Eye (tissue), 1 donor: ENCODE data around the gene SHMT2.

Source experiments
- DNase-seq: peaks from one replicate; pipeline ENCODE4 v3.0.0-alpha.2; 2015

SHMT2 gene

DNA sequence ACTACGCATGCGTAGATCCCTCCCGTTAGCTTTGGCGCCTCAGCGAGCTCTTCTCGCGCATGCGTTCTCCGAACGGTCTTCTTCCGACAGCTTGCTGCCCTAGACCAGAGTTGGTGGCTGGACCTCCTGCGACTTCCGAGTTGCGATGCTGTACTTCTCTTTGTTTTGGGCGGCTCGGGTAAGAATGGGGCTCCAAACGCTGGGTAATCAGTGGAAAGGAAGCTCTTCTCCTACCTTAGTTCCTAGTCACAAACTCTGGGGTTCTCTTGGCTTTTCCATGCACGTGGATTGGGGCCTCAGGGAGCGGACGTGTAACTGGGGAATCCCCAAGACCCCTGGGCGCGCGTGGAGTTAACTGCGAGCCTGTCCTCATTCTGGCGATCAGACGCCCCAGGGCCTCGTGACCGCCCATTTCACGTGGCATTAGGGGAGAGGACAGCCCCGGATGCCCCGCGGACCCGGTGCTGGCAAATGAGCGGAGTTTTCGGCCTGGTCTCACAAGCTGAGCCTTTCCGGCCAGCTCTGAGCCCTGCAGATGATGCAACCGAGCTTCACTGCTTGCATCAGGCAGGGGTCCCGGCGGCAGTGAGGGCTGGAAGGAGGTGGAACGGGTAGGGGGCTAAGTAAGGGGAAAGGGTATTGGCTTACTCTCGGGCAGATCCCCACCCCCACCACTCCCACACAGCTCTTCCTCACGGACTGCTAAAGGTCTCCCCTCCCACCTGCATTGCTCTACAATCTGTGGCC lies at the start of gene SHMT2:
Gene SHMT2 (plus strand): TSS at position 78 of the 747 bp plus-strand sequence. CDS start 68 bp downstream, at position 146.
- DNase-seq: peak; percentile 98

DNA sequence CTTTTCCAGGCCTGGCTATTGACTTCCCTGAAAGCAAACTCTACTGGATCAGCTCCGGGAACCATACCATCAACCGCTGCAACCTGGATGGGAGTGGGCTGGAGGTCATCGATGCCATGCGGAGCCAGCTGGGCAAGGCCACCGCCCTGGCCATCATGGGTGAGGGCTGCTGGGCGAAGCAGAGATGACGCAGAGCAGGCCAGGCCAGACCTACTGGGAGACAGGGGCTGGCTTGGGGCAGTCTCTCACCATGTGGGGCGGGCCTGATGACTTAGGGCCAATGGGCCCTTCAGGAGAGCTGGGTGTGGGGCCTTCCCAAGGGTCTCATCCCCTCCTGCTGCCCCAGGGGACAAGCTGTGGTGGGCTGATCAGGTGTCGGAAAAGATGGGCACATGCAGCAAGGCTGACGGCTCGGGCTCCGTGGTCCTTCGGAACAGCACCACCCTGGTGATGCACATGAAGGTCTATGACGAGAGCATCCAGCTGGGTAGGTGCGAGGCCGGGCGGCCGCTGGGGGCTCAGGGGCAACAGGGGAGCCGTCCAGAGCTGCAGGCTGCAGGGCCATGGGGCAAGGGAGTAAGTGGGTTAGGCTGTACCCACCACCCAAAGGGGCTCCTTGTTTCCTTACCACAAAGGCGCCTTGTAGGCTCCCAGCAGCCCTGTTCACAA lies 49.1 kb upstream of the SHMT2 start:
- no peak for DNase-seq

DNA sequence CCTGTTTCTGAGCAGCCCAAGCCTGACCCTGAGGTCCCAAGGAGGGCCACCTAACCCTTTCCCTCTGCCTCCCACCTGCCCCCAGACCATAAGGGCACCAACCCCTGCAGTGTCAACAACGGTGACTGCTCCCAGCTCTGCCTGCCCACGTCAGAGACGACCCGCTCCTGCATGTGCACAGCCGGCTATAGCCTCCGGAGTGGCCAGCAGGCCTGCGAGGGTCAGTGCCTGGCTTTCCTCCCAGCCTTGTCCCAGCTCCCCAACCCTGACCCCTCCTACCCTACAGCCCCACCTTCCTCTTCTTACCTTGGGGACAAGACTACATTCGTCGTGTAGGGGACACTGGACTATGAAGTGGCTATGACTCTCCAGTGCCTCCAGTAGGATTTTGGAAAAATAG lies 48.4 kb upstream of the SHMT2 start:
- DNase-seq: no peak

DNA sequence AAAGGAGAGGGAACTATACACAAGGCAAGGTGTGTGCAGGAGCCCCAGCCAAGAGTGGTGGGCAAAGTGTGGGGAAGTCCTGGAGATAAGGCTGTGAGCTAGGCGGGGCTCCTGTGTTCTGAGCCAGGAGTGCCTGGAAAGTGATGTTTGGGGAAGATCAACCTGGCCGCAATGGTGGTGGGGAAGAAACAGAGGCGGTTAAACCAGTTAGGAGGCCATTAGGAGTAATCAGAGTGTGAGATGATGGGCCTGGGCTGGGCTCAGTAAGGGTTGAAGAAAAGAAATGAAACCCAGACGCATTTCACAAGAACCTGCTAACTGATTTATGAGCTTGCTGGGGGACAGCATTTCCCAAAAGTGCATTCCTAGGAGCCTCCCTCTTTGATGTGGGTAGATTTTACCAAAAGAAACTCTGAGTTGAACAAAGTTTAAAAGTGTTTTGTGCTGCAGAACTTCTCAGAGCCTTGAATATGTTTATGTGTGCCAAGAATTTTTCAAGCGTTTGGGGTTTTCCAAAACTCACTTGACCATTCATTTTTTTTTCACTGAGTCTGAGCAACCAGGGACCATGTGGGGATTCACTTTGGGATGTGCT lies 47.9 kb upstream of the SHMT2 start:
- DNase-seq: no peak

DNA sequence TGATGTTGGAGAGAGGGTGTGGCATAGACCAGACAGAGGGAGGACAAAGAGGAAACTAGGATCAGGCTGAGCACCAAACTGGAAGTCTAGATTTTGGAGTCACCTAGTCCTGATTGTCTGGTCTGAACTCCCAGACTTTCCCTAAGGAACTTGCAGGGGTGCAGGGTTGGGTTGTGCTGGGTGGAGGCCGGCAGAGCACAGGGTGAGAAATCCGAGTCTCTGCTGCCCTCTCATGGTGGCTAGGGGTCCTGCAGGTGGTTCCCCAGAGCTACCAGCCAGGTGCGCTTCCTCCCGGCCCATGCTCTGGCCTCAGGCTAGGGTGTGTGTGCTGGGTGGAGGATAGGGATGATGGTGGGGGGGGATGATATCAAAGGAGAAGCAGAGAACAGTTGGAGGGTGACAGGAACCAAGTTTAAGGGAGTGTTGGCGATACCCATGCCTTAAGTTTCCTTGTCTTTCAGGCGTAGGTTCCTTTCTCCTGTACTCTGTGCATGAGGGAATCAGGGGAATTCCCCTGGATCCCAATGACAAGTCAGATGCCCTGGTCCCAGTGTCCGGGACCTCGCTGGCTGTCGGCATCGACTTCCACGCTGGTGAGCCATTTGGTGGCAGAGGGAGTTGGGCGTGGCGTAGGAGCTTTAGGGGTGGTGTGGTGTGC lies 46.5 kb upstream of the SHMT2 start:
- DNase-seq: peak; percentile 92

DNA sequence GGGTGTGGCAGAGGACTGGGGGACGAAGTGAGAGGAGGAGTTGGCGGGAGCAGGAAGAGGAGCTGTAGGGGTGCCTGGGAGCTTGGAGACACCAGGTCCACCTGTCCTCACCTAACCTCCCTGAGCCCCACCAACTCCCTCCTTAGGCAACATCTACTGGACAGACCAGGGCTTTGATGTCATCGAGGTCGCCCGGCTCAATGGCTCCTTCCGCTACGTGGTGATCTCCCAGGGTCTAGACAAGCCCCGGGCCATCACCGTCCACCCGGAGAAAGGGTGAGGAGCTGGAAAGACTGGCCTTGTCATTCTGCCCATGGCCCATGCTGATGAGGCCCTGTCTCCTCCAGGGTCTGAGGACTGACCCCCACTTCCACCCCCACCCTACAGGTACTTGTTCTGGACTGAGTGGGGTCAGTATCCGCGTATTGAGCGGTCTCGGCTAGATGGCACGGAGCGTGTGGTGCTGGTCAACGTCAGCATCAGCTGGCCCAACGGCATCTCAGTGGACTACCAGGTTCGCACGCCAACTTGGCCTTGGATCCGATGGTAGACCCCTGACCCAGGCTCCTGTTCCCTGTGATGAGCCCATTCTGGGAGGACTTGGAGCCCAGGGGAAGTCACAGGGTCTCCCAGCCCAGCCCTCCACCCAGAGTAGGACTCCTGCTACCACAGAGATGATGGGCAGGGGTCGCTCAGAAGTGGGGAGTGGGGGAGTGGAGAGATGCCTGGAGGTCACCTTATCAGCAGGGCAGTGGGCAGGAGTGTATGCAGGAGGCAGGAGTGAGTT lies 45.4 kb upstream of the SHMT2 start:
- DNase-seq: no peak

DNA sequence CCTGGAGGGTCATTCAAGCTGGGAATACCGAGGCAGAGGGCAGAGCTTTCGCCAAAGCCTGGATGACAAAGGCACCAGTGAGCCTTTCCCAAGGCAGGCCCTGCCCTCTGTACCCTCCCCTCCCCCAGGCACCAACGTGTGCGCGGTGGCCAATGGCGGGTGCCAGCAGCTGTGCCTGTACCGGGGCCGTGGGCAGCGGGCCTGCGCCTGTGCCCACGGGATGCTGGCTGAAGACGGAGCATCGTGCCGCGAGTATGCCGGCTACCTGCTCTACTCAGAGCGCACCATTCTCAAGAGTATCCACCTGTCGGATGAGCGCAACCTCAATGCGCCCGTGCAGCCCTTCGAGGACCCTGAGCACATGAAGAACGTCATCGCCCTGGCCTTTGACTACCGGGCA lies 44.1 kb upstream of the SHMT2 start:
- no peak for DNase-seq

DNA sequence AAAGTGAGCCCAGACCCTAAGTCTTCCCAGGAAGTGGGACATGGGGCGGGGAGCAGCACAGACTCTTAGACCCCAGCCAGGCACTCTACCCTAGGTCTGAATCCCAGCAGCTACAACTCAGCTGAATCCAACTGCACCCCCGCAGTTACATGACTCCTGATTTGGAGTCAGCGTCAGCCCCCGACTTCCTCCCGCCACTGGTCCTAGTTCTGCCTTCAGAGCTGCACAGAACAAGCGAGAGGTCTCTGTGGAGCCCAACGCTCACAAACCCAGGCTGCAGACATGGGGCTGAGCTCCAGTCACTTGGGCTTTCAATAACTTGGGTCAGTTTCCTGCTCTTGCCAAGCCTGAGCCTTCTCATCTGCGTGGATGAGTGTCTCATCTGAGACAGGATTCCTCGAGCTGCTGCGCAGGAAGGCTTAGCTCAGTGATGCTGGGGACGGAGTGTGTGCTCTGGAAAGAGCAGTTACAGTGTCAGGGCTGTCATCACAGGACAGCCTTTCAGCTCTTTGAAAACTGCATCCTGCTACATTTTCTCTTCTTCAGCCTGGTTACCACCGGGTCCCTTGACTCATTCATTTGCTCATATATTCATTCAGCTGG lies 43.5 kb upstream of the SHMT2 start:
- DNase-seq: no peak

DNA sequence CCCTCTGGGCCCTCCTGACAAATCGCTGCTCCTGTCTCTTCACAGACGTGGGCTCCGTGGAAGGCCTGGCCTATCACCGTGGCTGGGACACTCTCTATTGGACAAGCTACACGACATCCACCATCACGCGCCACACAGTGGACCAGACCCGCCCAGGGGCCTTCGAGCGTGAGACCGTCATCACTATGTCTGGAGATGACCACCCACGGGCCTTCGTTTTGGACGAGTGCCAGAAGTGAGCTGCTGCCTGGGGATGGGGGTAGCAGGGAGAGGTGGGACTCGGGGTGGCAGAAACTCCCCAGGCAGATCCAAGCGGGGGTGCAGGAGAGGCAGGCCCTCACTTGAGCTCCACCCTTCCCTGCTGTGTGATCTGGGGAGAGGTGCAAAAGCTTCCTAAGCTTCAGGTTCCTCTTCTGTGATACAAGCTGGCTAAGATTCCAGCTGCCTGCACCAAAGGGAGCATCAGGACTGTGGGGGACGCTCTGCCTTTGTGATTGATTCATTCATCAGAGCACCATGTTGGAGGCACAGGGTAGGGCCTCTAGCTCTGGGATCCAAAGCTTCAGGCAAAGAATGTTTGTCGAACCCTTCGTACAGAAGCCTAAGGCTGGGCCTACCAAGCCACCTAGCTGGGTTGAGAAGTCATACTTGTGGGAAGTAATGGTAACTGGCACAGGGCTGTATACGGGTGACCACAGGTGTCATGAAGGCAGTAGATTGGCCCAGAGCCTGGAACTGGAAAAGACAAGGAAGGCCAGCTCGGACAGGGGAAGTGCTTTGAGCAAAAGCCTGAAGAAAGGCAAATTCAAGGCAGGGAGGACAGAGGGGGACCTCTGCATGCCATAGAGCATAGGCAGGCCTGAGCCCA lies 42.1 kb upstream of the SHMT2 start:
- no peak for DNase-seq

DNA sequence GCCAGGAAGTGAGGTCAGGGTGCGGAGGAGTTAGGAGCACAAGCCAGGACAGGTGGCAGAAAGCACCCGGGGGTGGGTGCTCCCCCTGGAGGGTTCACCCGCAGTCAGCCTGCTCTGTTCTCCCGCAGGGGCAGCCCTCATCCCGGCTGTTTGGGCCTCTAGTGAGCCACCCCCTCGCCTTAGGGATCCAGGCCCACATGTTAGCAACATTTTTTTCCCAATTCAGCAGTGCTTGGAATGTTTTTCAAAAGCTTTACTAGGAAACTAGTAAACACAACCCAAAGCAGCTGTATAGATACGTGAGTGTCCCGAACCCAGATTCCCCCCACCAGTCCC lies 41.5 kb upstream of the SHMT2 start:
- no peak for DNase-seq

DNA sequence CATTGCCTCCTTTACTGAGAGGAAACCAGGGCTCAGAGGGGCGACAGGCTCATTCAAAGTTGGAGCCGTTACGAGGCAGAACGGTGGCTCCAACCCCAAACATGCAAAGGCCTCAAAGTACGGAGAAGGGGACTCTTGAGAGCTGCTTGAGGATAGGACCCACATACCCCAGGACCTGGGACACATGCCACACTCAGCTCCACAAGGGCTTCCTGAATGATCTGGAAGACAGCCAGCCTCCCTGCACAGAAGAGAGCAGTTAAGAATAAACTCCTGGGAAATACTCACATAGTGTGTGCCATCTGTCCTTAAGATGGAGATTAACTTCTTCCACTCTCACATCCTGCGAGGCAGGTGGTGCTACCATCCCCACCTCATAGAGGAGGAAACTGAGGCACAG lies 39.5 kb upstream of the SHMT2 start:
- no peak for DNase-seq

DNA sequence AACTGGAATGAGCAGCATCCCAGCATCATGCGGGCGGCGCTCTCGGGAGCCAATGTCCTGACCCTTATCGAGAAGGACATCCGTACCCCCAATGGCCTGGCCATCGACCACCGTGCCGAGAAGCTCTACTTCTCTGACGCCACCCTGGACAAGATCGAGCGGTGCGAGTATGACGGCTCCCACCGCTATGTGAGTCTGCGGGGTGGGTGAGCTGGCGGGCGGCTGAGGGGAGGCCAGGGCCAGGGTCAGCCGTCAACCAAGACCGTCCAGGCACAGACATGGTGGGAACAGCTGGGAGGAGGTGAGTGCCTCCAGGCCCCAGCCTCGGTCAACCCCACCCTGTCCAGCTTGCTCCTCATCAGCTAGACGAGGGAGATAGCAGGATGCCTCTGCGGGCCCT lies 38.7 kb upstream of the SHMT2 start:
- DNase-seq: no peak

DNA sequence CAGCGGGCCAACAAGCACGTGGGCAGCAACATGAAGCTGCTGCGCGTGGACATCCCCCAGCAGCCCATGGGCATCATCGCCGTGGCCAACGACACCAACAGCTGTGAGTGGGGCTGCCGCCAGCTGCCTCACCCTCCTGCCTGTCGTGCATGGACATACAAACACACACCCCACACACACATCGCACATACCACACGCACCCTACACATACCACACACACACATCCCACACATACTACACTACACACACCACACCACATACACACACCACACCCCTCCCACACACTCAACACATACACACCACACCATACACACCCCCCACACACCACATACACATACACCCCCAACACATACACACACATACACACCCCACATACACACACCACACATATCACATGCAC lies 38.1 kb upstream of the SHMT2 start:
- no peak for DNase-seq

DNA sequence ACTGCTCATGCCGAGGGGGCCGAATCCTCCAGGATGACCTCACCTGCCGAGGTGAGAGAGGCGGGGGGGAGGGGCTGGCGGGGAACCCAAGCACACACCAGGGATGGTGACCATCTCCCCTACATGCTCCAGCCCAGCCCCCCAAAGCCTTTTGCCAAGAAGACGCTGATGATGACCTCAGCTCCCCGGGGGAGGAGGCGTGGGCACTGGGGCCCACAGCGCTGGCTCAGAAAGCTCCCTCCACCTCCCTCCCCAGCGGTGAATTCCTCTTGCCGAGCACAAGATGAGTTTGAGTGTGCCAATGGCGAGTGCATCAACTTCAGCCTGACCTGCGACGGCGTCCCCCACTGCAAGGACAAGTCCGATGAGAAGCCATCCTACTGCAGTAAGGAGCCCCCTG lies 36.6 kb upstream of the SHMT2 start:
- DNase-seq: no peak

DNA sequence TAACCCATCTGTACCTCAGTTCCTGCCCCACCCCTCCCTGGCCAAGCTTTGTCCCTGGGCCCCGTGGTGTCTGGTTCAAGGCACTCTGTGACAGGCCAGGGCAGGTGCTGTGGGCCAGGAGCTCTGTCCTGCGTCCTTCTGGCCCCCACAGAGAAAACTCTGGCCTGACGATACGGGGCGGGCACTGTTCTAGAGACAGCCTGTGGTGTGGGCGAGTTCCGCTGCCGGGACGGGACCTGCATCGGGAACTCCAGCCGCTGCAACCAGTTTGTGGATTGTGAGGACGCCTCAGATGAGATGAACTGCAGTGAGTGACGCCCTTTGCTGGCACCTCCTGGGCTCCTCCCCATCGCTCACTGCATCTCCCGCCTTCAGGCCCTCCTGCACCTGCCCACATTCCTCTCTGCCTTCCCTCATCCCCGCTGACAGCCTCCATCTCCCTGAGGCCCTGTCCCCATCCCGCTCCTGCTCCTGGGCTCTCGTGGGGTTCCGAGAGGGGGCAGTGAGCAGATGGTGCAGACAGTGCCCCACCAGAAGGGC lies 35.7 kb upstream of the SHMT2 start:
- no peak for DNase-seq

DNA sequence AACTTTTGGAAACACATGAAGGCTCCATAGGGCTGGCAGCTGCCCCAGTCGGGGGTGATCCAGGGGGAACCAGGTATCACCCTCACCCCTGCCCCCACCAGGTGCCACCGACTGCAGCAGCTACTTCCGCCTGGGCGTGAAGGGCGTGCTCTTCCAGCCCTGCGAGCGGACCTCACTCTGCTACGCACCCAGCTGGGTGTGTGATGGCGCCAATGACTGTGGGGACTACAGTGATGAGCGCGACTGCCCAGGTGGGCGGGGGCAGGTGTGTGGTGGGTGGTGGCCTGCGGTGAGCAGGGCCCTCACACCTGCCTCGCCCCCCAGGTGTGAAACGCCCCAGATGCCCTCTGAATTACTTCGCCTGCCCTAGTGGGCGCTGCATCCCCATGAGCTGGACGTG lies 35.3 kb upstream of the SHMT2 start:
- DNase-seq: no peak

DNA sequence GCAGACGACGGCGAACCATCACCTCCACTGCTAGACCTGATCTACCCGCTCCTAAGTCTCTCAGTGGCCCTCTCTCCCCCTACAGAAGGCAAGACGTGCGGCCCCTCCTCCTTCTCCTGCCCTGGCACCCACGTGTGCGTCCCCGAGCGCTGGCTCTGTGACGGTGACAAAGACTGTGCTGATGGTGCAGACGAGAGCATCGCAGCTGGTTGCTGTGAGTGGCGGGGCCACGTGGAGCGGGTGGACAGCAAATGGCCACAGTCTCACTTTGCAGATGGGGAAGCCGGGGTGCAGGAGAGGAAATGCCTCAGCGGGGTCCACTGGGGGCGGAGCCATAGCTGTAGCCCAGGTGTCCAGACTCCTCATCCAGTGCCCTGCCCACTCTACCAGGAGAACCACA lies 34.3 kb upstream of the SHMT2 start:
- no peak for DNase-seq

DNA sequence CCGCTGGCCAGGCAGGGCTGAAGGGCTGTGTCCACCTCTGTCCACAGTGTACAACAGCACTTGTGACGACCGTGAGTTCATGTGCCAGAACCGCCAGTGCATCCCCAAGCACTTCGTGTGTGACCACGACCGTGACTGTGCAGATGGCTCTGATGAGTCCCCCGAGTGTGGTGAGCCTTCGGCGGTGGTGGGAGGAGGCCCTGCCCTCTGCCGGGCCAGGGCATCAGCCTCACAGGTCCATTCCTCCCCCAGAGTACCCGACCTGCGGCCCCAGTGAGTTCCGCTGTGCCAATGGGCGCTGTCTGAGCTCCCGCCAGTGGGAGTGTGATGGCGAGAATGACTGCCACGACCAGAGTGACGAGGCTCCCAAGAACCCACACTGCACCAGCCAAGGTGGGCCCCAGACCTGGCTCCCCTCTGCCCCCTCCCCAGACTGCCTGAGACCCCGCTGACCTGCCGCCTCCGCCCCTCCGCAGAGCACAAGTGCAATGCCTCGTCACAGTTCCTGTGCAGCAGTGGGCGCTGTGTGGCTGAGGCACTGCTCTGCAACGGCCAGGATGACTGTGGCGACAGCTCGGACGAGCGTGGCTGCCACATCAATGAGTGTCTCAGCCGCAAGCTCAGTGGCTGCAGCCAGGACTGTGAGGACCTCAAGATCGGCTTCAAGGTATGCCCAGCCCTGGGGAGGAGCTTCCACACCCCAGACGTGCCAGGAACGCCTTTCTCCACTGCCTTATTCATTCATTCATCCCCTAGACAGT lies 33.7 kb upstream of the SHMT2 start:
- DNase-seq: no peak

DNA sequence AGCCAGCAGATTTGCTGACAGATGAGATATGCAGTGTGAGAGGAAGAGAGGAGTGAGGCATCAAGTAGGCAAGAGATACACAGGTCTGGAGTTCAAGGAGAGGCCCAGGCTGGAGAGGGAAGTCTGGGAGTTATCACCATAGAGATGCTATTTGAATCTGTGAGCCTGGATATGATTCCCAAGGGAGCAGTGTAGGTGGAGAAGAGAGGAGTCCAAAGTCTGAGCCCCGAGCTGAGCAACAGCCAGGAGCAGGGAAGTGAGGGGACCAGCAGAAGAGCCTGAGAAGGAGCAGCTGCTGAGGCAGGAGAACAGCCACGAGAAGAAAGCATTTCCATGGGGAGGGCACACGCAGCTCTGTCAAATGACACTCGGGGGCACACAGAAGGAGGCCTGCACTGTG lies 33.1 kb upstream of the SHMT2 start:
- no peak for DNase-seq

DNA sequence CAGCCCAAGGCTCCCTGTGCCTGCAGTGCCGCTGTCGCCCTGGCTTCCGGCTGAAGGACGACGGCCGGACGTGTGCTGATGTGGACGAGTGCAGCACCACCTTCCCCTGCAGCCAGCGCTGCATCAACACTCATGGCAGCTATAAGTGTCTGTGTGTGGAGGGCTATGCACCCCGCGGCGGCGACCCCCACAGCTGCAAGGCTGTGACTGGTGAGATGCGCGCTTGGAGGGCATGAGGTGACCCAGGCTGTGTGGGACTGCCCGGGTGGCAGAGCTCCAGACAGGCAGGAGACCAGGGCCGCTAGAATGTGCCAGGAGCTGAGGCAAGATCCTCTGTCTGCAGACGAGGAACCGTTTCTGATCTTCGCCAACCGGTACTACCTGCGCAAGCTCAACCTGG lies 32.6 kb upstream of the SHMT2 start:
- DNase-seq: no peak

DNA sequence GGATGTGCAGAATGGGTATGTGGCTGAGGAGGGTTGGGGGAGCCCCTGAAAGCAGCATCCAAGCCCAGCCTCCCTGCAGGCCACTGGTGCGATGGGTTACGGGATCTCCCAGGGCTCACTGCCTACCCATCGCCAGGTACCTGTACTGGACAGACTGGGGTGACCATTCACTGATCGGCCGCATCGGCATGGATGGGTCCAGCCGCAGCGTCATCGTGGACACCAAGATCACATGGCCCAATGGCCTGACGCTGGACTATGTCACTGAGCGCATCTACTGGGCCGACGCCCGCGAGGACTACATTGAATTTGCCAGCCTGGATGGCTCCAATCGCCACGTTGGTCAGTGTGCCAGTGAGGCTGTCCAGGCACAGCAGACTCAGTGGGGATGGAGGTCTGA lies 31.2 kb upstream of the SHMT2 start:
- DNase-seq: no peak
